Left colon (tissue), 2 donors: ENCODE measurements around the gene PLOD3. TPM values are rescaled to one million over a fixed set of nuclear protein-coding genes. Genes with fewer than 3 reads are reported as not detected.
"Not testable (repeated sequence)": the region's sequence is repeated elsewhere in the genome, so short reads cannot be mapped to it uniquely, and the experiment has no call there.

Experiments
- ATAC-seq: fragments of 200-7000 bp; cut with Tn5 transposase; one replicate; pipeline ENCODE4 v1.9.1; 2020; ENCODE audit warnings: mild to moderate bottlenecking, moderate library complexity
- DNase-seq, 2 donors: peaks; one replicate each; pipeline ENCODE4 v3.0.0-alpha.2; 2020
- intact Hi-C, 2 donors: fragments of 100-400 bp; cut with DNase I in 1 of 2; cut with micrococcal nuclease in 1 of 2; formaldehyde crosslinking; loops; one replicate each; pipeline versions ENCODE4 v1.11.2 to v1.14.0; 2022; cut with DNase I, micrococcal nuclease
- long read RNA-seq: library from polyadenylated mRNA; unstranded; transcript quantifications from one replicate; pipeline ENCODE4 v2.0.0, GENCODE V29; 2021
- total RNA-seq, 2 donors: library from RNA; stranded (reverse); fragmentation: NEBNext Ultra II Directional; extraction: Animal tissue kit (Norgen Biotek cat#: 25700); gene quantifications; one replicate each; pipeline ENCODE4 v1.2.1, GENCODE V29; 2021
- donor health status: DM: no; HTN: no; CAD: no.
- donor health status: DM: yes; HTN: yes; CAD: no.

PLOD3 gene, protein sequence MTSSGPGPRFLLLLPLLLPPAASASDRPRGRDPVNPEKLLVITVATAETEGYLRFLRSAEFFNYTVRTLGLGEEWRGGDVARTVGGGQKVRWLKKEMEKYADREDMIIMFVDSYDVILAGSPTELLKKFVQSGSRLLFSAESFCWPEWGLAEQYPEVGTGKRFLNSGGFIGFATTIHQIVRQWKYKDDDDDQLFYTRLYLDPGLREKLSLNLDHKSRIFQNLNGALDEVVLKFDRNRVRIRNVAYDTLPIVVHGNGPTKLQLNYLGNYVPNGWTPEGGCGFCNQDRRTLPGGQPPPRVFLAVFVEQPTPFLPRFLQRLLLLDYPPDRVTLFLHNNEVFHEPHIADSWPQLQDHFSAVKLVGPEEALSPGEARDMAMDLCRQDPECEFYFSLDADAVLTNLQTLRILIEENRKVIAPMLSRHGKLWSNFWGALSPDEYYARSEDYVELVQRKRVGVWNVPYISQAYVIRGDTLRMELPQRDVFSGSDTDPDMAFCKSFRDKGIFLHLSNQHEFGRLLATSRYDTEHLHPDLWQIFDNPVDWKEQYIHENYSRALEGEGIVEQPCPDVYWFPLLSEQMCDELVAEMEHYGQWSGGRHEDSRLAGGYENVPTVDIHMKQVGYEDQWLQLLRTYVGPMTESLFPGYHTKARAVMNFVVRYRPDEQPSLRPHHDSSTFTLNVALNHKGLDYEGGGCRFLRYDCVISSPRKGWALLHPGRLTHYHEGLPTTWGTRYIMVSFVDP
- 10 to 100 TPM; 81.9 to 85.9 TPM for total RNA-seq
- long read RNA-seq, transcript PLOD3-201 (19 exons, 2,920 nt), result major isoform, 22 of 102 reads
- long read RNA-seq, partial matches to known transcripts, result 74 of 102 reads
- long read RNA-seq, other reads (novel, unspliced or antisense), result 5 of 102 reads

DNA sequence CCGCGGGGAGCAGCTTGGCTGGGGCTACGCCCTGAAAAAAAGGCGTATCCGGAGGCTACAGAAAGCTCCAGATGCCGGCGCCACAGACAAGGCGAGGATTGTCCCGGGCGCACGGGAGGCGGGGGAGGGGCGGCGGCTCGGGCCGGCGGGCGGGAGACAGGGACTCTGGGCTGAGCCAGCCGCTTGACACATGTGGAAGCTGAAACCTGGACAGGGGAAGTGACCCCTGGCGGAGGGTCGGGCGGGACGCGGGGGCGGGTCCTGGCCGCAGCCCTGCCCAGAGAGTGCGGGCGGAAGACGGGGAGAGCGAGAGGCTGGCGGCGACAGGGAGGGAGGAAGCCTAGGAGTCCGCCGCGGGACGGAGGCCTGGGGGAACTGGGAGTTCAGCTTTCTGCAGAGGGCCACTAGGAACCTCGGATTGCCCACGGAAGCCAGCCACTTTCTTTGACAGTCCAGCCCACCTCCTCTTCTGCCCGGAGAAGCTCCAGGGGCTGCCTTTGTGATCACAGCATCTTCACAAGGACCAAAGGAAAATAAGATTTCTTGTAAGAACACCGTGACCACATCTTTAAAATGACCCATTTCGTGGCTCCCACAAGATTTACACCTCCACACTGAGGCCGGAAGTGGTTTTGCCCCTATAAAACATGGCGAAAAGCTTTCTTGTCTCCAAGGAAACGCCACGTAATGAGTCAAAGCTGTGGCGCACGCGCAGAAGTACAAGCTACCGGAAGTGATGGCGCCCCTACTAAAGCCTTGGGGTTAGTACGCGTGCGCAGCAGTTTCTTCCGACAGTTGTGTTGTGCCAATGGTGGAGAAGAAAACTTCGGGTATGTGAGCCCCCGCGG lies at the start of gene PLOD3, which contains the start of gene ZNHIT1:
TSS of gene PLOD3 (minus strand) at position 194 of the 848 bp plus-strand sequence. CDS start 307 bp downstream, outside the sequence.
TSS of gene ZNHIT1 (plus strand) at position 778 of the 848 bp plus-strand sequence. CDS start at position 809, 31 bp downstream.
- DNase-seq, result peak; percentile 97 to 99
- intact Hi-C loops, result no loop called here
- ATAC-seq, result peak; percentile 83

DNA sequence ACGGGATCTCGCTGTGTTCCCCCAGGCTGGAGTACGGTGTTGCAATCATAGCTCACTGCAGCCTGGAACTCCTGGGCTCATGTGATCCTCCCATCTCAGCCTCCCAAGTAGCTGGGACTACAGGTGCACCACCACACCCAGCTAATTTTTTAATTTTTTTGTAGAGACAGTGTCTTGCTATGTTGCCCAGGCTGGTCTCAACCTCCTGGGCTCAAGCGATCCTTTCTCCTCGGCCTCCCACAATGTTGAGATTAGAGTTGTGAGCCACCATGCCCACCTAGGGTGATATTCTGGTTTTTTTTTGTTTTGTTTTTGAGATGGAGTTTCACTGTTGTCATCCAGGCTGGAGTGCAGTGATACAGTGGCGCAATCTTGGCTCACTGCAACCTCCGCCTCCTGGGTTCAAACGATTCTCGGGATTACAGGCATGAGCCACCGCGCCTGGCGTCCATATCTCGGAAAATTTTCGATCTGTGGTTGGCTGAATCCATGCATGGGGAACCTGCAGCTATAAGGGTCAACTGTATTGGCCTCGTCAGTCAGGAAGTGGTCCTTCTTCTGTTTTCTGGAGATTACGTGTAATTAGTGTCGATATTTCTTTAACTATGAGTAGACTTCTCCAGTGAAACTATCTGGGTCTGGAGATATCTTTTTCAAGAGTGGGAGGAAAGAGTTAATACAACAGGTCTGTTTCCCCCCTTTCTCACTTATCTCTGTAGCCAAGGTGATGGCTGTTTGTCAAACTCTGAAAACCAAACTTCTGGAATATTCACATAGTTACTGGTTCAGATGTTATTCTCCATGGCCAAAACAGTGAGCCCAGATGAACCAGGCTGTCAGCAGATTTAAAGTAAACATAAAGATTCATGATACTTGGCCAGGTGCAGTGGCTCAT lies 48.5 kb upstream of the PLOD3 start:
- intact Hi-C loops, result loop anchor here in 1 of 2 donors (10.0 kb wide), 1 partner anchor 61 kb away; the partner anchor contains the start of gene MOGAT3
- DNase-seq (no peak), ATAC-seq (no peak)

DNA sequence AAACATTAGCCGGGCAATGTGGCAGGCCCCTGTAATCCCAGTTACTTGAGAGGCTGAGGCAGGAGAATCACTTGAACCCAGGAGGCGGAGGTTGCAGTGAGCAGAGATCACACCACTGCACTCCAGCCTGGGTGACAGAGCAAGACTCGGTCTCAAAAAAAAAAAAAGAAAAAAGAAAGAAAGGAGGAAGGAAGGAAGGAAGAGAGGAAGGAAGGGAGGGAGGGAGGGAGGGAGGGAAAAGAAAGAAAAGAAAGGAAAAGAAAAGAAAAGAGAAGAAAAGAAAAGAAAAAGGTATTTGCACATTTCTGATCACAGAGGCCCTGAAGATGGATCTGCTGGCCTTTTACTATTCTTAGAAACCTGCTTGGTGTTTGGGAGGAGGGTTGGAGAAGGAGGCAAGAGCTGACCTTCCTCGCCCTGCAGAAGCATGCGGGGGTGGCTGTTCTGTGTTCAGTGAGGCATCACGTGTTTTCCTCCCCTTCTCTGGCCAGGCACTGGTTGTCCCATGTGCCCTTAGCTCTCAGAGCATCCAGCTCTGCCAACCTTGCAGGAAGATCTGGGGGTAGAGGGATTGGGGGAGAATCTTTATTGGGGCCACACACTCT lies 46.8 kb upstream of the PLOD3 start:
- intact Hi-C loops, result loop anchor here in 1 of 2 donors (10.0 kb wide), 1 partner anchor 59 kb away; the partner anchor contains the start of gene MOGAT3
- not testable (repeated sequence) for DNase-seq, ATAC-seq

DNA sequence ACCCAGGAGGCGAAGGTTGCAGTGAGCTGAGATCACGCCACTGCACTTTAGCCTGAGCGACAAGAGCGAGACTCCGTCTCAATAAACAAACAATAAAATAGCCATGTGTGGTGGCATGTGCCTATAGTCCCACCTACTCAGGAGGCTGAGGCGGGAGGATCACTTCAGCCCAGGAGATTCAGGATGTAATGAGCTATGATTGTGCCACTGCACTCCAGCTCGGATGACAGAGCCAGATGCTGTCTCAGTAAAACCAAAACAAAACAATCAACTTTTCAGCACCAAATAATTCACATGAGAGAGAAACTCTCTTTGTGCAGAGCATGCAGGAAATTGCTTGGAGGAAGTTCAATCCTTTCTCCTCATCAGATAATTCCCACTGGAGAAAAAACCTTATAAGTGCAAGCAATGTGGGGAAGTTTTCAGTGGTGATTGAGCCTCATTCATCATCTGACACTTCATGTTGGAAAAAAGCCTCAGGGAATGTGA lies 40.9 kb upstream of the PLOD3 start:
- peak; percentile 74 for ATAC-seq
- intact Hi-C loops, result no loop called here
- no peak for DNase-seq

DNA sequence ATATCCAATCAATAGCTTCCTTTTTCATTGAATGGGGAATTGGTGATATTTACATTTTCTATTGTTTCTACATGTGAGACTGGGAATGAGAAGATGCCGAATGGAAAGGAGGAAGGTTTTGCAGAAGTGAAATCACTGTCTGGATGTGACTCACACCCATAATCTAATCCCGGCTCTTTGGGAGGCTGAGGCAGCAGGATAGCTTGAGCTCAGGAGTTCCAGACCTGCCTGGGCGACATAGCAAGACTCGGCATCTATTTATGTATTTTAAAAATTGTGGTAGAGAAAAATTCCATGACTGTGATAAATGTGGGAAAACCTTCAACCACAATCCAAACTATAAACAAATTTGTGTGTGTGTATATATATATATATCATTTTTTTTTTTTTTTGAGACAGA lies 38.4 kb upstream of the PLOD3 start:
- ATAC-seq (no peak), DNase-seq (no peak)
- intact Hi-C loops, result no loop called here

DNA sequence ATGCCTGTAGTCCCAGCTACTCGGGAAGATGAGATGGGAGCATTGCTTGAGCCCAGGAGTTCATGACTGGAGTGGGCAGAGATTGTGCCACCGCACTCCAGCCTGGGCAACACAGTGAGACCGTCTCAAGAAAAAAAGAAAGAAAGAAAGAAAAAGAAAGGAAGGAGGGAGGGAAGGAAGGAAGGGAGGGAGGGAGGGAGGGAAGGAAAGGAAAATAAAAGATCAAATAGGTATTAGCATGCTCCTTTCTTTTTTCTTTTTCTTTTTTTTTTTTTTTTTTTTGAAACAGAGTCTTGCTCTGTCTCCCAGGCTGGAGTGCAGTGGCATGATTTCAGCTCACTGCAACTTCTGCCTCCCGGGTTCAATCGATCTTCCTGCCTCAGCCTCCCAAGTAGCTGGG lies 35.8 kb upstream of the PLOD3 start:
- DNase-seq, ATAC-seq, intact Hi-C loops: not testable (repeated sequence)

DNA sequence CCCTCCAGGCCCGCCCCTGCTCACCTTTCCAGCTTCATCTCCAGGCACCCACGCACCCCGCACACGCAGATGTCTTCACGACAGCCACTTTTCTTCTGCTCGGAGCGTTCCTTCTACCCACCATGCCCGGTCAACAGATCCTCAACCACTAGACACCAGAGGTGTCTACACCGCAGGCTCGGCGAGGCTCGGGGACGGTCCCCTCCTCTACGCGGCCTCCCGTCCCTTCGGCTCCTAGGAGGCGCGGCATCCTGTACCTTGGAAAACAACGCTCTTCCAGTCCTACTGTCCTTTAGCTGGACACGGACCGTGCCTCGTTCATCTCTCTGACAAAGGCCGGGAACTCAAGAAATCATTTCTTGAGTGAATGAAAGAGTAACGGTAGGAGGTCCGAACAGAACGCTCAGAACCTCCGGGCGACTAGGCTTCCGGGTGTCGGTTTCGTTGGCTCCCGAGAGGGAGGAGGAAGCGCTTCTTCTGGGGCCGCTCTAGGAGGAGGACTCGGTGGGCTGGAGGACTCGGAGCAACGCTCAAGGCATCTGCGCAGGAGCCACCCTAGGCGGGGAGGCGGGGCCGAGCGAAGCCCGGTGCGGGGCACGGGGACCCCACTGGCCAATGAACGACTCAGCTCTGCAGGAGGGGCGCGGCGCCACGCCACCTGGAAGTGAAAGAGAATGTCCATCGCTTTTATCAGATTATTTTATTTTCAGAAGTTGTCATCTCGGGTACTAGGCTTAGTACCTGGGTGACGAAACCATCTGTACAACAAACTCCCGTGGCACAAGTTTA lies 34.7 kb upstream of the PLOD3 start:
- intact Hi-C loops, result no loop called here
- DNase-seq (peak; percentile 99 to 100), ATAC-seq (peak; percentile 99)

DNA sequence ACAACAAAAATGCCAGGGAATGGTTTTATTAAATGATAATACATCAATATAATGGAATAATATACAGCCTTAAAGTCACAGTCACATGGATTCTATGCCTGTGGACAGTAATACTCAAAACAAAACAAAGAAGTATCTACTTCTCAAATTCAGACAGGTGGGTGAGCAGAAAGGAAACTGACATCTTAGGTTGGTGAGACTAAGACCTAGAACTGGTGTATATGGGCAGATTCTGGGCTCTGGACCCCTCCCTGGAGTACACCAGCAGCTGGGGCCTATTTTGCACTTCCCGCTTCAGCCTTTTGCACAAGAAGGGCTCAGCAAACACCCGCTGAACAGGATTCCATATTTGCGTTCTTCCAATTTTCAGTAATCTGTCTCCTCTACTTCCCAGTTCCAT lies 32.9 kb upstream of the PLOD3 start:
- intact Hi-C loops, result no loop called here
- ATAC-seq (no peak), DNase-seq (no peak)

DNA sequence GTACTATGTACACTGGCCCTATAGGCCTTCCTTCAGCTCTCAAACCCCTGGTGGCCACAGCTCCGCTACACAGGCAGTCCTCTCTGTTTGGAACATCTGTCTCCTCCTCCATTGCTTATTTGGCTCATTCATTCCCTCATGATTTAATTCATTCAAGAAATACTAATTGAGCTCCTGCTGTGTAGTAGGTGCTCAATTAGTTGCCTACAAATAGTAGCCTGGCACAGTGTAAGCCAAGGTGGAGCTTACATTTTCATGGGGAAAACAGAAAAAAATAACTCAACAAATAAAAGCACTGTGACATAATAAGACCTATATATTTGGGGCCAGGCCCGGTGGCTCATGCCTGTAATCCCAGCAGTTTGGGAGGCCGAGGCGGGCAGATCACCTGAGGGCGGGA lies 30.9 kb upstream of the PLOD3 start:
- DNase-seq, result no peak
- ATAC-seq, result no peak
- intact Hi-C loops, result no loop called here

DNA sequence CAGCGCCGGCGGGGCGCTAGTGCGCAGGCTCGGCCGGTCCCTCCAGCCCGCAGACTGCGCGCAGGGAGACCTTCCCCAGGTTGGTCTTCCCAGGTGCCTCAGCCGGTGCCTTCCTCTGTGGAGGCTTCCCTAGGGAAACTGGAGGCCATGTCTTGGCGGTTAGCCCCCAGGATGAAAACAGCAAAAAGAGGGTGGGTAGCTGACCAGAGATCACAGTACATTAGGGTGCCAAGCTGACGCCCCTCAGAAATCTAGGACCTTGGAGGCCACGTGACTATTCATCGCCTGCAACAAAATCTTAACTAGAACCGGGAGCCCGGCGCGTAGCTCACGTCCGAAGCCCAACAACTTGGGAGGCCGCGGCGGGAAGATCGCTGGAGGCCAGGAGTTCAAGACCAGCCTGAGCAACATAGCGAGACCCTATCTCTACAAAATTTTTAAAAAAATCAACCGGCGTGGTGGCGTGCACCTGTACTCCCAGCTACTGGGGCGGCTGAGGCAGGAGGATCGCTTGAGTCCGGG lies 27.8 kb upstream of the PLOD3 start:
- ATAC-seq (no peak), DNase-seq (peak in 1 of 2 donors; percentile 42)
- intact Hi-C loops, result no loop called here

DNA sequence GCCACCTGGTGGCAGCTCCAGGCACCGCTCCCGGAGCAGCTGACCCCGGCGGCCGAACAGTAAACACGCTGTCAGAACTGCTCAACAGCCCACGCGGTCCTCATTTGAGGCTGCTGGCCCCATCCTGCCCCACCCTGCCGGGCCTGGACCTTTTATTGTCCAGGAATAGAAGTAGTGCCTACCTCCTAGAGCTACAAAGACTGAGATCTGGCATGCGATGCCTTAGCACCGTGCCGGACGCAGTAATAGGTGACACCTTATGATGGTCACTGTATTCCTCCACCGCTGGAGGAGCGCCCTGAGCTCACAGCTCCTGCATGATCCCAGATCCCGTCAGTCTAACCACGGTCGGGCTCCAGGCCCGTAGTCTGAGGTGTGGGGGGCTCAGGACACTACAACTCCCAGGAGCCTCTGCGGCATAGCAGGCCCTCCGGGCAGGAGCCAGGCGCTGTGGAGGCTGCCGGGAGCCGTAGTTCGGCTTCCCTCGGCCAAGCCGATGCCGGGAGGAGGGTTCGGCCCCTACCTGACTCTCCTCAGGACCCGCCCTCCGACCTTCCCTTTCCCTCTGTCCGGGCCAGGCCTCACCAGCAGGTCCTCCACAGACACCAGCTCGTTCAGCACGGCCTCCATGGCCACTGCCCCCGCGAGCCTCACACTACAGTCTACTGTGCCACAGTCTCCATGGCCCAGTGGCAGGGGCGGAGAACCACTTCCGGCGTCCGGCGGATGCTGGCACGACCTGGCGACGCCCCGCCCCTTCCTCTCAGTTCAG lies 27.2 kb upstream of the PLOD3 start, which contains the start of gene FIS1:
TSS of gene FIS1 (minus strand) at position 707 of the 772 bp plus-strand sequence. CDS start at position 630, 77 bp downstream.
- peak; percentile 93 to 97 for DNase-seq
- intact Hi-C loops, result no loop called here
- peak; percentile 93 for ATAC-seq

DNA sequence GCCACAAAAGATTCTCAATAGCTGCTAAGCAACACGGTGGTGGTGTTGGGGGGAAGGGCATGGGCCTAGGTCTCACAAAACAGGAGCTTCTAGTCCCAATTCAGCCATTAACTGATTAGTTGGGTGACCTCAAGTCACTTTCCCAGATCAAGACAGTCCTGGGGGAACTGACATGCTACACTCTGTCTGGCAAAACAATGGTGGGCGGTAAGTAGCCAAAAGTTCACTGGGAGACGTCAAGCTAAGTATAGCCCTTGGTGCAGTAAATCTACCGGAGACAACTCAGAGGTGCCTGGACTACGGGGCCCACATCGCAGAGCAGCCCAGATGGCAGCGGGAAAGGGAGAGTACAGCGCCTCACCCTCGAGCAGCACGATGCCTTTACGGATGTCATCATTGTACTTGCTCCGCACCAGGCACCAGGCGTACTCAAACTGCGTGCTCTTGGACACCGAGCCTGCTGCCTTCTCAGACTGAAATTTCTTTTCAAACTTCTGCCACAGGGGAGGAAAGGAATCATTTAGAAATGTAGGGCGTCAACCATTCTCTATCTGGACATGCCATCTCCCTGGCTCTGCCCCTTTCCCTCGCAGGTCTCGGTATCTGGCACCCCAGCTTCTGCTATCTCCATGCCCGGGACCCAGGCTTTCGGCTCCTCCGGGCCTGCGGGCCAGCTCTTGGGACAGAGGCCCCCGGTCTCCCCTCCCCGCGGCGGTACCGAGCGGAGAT lies 26.4 kb upstream of the PLOD3 start:
- intact Hi-C loops, result no loop called here
- peak; percentile 10 for ATAC-seq
- peak in 1 of 2 donors; percentile 44 for DNase-seq

DNA sequence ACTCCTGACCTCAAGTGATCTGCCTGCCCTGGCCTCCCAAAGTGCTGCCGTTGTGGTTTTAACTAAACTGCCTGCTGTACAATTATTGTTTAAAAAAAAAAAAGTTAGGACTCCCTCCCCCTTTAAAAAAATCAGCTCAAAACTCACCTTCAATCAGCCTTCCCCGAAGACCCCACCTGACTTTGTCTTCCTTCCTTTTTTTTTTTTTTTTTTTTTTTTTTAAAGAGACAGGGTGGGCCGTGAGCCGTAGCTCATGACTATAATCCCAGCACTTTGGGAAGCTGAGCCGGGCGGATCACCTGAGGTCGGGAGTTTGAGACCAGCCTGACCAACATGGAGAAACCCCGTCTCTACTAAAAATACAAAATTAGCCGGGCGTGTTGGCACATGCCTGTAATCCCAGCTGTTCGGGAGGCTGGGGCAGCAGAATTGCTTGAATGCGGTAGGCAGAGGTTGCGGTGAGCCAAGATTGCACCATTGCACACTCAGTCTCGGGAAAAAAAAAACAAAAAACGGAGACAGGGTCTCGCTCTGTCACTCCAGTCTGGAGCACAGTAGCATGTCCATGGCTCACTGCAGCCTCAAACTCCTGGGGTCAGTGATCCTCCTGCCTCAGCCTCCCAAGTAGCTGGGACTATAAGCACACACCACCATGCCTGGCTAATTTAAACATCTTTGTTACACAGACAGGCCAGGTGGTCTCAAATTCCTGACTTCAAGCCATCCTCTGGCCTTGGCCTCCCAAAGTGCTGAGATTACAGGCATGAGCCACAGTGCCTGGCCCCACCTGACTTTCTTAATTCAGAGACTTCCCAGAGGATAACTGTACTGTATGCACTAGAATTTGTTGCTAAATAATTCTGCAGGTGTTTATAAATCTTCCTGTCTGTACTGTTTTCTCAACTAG lies 24.3 kb upstream of the PLOD3 start:
- ATAC-seq, result no peak
- no peak for DNase-seq
- intact Hi-C loops, result no loop called here

DNA sequence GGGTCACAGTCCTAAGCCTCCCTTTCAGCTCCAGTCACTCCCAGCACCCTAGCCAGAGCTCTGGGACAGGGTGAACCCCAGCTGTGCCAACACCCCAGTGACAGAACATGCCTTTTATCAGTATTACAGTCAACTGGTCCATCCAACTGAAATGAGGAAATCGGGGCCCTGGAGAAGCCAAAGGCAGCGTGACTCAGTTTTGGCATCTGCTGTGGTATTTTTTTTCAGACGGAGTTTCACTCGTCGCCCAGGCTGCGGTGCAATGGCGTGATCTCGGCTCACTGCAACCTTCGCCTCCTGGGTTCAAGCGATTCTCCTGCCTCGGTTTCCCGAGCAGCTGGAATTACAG lies 23.6 kb upstream of the PLOD3 start:
- ATAC-seq (no peak), DNase-seq (no peak)
- intact Hi-C loops, result no loop called here
